Kidney capillary endothelial cell (primary cell): ENCODE data around the gene EEIG1.

Experiments used
- DNase-seq: peaks from one replicate; pipeline ENCODE4 v3.0.0-alpha.2; 2018; ENCODE audit warnings: low spot score

EEIG1 gene

DNA sequence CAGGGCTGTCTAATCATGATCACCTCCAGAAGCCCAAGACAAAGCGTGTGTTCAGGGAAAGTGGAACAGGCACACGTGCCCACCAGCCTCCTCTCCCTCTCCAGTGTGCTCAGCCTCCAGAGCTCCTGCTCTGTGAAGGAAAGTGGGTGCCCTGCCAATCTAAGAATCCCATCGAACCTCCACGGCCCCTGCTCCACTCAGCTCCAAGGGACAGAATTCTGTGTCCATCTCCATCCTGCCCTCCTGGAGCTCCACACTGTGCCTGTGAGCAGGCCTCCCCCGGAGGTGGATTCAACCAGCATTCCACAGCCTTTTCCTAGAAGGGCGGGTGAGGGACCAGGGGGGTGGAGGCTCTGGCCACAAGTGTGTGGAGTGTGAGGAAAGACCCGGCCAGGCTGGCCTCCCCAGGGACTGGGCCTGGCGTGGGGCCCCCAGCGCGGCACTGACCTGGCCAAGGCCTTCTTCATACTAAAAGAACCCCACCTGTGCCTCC, 6.0 kb downstream of the EEIG1 start:
- DNase-seq = no peak

DNA sequence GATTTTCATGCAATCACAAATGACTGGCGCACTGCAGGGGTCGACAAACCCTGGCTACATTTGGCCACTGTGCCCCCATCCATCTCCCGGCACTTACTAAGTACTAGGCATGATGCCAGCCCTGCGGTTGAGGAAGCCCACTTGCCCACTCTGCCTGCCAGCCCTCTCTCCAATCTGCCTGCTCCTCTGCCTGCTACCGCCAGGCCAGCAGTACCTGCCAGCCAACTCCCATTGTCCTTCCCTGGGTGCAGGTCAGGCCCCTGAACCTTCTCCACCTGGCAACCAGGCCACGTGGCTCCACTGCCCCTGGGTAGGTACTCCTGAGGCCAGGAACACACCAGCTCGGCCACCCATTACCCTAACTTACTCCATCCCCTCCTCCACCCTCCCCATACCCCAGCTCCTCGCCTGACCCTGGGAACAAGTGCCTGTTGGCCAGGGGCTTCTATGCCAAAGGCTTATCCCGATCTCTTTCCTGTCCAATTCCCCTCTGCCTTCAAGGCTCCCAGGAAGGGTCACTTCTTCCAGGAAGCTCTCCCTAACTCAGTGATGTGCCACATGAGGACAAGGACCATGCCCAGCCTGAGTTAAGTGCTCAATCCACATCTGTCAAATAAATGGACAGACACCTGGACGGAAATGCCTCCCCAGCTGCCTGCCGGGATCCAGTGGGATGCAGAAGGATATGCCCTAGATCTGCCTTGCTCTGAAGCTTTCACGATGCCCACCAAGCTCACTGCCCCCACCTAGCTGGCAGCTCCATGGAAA, 6.6 kb downstream of the EEIG1 start:
- DNase-seq = no peak

DNA sequence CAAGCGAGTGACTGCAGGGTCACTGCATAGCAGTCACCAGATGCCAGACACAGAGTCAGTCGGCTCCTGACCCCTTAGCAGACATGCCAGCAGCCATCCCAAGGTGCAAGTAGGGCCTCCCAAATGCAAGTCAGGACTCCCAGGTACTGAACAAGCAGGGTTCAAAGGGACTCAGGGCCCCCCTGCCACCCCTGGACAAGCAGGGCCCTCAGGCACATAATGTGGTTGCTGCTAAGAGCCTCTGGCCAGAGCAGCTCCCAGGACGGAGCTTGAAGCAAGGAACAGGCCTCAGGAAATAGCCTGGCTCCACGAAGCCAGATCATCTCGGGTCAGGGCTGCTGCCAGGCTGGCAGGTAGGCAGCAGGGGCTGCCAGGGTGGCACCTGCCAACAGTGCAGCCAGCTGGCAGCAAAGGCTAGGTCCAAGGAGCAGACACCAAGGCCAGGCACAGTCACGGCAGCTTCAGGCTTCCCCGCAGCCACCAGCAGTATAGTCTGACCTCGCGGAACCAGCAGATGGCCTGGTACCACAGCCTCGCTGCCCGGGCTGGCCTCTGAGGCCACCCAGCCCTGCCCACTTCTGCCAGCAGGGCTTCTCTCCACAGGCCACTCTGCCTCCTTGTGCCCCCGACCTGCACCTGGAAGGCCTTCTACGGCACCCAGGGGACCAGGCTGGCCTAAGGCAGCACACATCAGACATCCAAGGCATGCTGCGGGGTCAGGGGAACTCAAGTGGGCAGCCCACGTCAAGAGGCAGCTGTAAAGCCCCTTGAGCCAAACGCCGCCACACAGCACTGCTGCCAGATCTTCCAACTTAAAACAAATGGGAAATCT, 7.4 kb downstream of the EEIG1 start:
- no peak for DNase-seq

DNA sequence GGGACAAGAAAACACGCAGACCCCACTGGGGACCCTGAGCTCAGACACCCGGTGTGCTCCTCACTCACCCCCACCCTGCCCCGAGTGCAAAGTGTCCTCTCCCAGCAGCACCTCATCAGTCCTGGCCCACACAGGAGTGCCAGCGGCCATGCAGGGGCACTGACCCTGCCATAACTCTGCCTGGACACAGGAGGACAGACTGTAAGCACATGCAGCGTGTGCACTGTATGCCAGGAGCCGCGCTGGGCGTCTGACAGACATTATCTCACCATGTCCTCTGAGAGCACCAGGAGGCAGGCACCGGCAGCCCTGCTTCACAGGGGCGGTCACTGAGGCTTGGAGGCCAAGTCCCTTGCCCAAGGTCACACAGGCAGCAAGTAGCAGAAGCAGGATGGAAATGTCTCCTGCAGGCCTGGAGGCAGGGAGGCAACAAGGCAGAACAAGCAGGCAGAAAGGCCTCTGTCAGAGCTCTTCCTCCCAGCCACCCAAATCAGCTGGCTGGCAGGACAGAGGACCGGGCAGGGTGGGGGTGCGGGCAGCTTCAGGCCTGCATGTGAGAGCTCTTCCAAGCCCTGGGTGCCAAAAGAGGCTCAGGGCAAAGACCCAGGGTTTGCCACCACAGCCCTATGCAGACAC, 8.4 kb downstream of the EEIG1 start:
- DNase-seq = no peak

DNA sequence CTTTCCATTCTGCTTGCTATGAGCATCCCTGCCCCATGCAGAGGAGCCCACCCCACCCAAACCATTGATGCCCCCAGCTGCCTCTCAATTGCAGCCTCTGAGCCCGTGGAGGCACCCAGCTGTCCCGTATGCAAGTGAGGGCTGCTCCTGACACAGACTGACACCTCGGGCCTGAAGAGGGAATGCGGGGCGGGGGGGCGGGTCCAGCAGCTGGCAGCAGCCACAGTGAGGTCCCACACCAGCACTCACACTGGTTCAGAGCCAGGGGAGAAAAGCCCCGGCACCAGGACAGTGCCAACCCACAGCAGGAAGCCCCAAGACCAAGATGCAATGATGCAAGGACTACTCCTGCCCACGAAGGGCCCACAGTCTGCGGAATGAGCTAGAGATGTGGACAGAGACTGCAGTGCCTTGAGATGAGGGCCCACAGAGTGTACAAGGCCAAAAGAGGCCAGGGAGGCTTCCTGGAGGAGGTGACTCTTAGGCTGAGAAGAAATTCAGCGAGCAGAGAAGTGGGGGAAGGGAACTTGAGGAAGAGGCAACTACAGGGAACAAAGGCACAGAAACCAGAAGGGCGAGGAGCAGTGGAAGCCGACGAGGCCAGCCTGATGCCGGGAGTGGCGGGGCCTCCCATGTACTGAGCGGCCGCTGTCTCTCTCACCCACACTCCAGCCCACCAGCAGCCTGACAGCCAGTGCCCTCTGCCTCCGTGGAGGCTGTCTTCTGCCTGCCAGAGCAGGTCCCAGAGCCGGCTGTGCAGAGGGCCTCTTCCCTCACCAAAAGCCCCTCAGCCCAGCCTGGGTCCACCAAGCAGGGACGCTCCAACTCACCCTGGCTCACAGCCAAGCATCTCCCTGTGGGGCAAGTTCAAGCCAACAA, 9.2 kb downstream of the EEIG1 start:
- no peak for DNase-seq

- no peak for DNase-seq
These were observed 10.1 kb downstream of the EEIG1 start for GRCh38 chr9:127970401-127971313.

- DNase-seq = no peak
These were observed 11.9 kb downstream of the EEIG1 start for GRCh38 chr9:127968700-127969383.

DNA sequence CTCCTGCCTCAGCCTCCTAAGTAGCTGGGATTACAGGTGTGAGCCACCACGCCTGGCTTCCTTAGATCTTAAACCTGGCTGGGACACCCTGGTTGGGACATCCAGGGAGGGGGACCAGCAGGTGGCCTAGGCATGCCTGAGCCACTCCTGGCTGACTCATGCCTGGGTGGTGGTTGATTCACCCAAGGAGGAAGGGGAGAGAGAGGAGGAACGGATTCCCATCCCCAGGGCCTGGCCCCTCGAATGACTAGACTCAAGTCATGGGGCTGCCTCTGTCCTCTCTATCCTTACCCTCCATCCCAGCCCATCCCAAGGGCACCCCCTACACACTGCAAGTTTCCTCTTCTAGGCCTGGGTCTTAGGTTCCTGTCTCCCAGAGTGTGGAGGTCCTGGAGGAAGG, 12.7 kb downstream of the EEIG1 start:
- no peak for DNase-seq

- DNase-seq = no peak
These were observed 13.5 kb downstream of the EEIG1 start for GRCh38 chr9:127967151-127967809.

DNA sequence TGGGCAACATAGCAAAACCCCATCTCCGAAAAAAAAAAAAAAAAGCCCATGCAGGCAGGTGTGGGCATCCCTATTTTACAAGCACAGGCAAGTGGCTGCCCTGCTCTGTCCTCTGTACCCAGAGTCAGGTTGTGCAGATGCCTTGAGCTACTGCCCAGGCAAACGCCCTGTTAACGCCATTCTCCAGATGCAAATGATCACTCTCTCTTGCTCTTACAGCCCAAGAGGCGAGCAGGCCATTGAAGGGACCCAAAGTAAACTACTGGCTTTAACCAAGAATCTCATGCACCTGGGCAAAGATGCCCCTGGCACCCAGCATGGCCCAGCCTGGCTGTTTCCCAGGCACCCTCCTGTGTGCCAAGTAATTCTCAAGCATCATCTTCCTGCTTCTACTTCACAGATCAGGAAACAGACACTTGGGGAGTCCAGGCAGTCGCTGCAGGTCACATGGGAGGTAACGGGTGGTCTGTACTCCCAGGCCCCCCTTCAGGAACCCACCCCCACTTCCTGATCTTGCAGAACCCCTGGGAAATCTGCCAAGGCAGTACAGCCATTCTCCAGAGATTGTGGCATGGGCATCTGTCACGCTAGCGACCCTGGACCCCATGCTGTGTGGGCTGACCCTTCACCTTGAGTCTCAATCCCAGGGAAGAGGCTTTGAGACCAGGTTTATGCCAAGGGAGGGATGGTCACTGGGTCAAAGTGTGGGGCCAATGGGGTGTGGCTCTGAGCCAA, 14.2 kb downstream of the EEIG1 start:
- no peak for DNase-seq

GRCh38 chr9:127965953-127966352, 14.8 kb downstream of the EEIG1 start:
- no peak for DNase-seq

GRCh38 chr9:127963359-127964064, 17.3 kb downstream of the EEIG1 start:
- DNase-seq = no peak

DNA sequence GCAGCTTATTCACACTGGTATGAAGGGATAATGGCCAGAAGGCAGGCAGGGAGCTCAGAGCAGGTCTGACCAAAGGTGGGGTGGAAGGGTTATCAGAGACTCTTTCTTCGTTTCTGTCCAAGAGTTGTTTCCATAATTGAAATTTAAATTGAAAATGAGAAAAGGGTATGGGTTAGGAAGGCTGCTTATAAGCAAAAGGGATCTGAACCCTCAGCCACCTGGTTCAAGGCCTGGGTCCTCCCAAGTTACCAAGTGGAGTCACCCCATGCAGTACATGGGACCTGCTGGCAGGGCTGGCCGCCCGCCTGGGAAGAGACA, 17.8 kb downstream of the EEIG1 start:
- no peak for DNase-seq

DNA sequence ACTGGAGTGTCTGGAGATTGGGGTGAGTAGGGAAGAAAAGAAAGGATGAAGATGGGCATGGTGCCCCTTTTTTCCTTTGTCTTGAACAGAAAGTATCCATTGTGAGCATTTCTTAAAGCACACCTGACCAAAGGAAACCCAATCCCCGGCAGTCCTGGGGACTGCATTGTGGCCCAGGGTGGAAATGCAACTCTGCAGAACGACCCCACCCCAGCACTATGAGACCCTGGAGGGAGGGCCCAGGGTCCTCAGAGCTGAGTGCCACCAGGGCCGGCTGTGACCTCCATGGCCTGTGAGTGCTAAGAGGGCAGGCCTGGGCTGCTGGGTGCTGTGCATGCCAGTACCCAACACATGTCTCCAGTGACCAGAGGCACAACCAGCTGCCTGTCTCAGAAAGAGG, 18.5 kb downstream of the EEIG1 start:
- DNase-seq = no peak

- DNase-seq = no peak
These were observed 19.1 kb downstream of the EEIG1 start for GRCh38 chr9:127961613-127962155.

GRCh38 chr9:127961155-127961490, 19.7 kb downstream of the EEIG1 start:
- DNase-seq = no peak

DNA sequence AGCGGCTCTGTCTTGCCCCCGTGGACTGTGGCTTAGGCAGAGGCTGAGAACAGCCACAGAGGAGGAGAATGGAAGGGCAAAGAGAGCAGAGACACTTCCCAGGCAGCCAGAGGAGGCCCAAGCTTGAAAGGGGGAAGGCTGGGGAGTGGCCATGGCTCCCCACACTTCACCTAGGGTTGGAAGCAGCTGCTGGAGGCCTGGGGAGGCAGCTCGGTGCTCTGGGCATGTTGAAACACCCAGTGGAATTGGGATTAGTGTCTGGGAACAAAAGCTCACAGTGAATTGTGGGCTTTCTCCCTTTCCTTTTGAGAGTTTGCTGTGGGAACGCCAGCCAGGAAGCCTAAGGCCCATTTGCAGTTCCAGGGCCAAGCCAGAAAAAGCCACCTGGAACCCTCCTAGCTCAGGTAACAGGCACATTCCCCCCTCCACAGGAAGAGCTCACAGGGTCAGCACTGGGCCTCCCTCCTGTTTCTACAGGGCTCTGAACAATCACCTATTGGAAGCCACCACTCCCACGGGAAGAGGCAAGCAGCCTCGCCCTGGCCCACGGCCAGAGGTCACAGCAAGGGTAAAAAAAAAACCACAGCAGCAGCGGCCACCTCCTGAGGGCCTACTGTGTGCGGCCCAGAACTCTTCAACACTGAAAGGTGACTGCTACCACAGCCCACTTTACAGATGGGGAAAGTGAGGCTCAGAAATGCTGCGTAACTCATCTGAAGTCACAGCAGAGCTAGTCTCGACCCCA, 20.2 kb downstream of the EEIG1 start:
- no peak for DNase-seq
